ENCODE data around the gene CTSA. TPM values are rescaled to one million over a fixed set of nuclear protein-coding genes. Genes with fewer than 3 reads are reported as not detected.

CTSA gene
- 94.6 and 108 TPM in 2 replicates for total RNA-seq

DNA sequence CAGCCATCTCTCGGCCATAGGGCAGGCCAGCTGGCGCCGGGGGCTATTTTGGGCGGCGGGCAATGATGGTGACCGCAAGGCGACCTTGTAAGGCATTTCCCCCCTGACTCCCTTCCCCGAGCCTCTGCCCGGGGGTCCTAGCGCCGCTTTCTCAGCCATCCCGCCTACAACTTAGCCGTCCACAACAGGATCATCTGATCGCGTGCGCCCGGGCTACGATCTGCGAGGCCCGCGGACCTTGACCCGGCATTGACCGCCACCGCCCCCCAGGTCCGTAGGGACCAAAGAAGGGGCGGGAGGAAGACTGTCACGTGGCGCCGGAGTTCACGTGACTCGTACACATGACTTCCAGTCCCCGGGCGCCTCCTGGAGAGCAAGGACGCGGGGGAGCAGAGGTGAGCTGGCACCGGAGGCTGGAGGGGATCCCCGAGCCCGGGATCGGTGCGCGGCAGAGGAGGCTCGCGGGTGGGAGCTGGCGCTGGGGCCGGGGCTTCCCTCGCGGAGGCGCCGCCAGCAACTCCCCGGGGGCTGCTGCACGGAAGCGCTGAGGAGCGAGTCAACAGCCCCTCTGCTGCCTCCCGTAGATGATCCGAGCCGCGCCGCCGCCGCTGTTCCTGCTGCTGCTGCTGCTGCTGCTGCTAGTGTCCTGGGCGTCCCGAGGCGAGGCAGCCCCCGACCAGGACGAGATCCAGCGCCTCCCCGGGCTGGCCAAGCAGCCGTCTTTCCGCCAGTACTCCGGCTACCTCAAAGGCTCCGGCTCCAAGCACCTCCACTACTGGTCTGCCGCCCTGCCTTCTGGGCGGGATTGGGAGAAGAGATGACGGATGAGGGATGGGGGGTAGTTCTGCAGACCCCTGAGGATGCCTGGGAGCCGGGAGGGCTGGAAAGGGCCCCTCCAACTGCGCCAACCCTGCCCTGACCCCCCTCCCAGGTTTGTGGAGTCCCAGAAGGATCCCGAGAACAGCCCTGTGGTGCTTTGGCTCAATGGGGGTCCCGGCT is at the start of gene CTSA, which contains the start of gene NEURL2:
CTSA (plus strand) TSS at position 351 of the 999 bp plus-strand sequence; CDS start at position 585, 234 bp downstream.
NEURL2 (minus strand) TSS at position 224 of the 999 bp plus-strand sequence; CDS start at position 7, 217 bp downstream.

GRCh38 chr20:45857114-45857881 is 33.8 kb upstream of the CTSA start, which contains the start of the genes ACOT8 and ZSWIM3:
Gene ACOT8 (minus strand): TSS chr20:45857392. CDS start chr20:45857315, 77 bp downstream.
Gene ZSWIM3 (plus strand): TSS chr20:45857614. CDS start chr20:45857826, 212 bp downstream.

DNA sequence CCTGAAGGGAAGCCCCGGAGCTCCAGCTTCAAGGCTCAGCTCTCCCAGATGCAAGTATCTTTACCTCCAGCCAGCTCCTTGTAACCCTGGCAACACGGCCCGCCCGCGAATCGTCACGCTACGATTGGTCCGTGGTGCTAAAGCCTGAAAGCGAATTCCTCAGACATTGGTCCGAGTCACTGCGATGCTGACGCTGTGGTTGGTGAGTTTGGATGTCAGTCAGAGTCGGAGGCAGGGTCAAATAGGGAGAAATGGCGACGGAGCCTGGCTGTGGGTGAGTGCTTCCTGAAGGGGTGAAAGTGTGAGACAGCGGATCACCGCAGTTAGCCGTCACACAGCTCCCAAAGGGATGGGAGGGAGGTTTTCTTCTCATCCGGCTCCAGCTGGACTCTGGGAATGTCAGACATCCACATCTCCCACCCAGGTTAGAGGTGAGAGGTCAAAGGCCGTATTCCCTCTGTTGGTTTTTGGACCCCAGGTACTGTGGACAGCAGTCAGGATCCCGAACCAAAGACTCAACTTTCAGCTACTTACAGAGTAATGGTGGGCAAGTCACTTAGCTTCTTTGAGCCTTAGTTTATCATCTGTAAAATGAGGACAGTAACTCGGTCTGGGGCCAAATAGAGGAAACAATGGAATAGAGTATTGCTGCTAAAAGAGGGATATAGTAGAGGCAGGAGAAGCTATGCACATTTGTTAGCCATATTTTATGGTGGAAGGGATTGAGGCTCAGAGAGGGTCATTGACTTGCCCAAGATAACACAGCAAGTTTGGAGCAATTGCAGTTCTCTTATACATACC is 9.9 kb upstream of the CTSA start, which contains the start of gene ZSWIM1:
ZSWIM1 (plus strand) TSS at position 240 of the 801 bp plus-strand sequence. CDS start 1,366 bp downstream, outside the sequence.

DNA sequence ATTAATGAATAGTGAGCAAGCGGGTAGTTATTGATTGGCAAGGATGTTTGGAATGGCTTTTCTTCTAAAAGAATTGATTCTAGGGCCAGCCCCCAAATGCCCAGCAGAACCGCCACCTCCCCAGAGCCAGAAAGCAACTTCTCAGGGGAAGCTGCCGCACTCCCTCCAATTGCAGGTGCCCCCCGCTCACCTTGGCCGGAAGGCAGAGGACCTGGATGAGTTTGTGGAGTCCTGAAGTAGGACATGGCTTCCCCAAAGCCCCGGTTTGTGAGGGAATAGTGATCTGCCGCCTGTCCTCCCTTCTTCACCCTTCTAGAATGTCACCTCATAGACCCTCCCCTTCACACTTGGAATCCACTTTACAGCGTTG is 3.8 kb upstream of the CTSA start, which contains the start of gene SPATA25:
SPATA25 (minus strand) TSS at position 277 of the 370 bp plus-strand sequence; CDS start at position 245, 32 bp downstream.

GRCh38 chr20:45911486-45912343 is 20.6 kb downstream of the CTSA start, which contains the start of gene PLTP:
Gene PLTP (minus strand): TSS chr20:45912155. CDS start chr20:45911452, 703 bp downstream.

GRCh38 chr20:45934586-45935415 is 43.7 kb downstream of the CTSA start, which contains the start of gene PCIF1:
Gene PCIF1 (plus strand): TSS chr20:45934683. CDS start chr20:45939000, 4,317 bp downstream.

Other genes with a start within 250 kb of the CTSA start
- gene WFDC11, start 221.1 kb upstream of the CTSA start, total RNA-seq = not detected in 2 replicates
- not detected in 2 replicates for gene WFDC13, start 189.3 kb upstream of the CTSA start, total RNA-seq
- not detected in 2 replicates for gene WFDC10B, start 186.3 kb upstream of the CTSA start, total RNA-seq
- gene SPINT4, start 169.0 kb upstream of the CTSA start, total RNA-seq = not detected in 2 replicates
- 0.89 TPM in 1 of 2 replicates, not detected in the other for gene WFDC3, start 99.5 kb upstream of the CTSA start, total RNA-seq
- 10.7 and 13.4 TPM in 2 replicates for gene DNTTIP1, start 99.4 kb upstream of the CTSA start, total RNA-seq
- gene UBE2C, start 78.7 kb upstream of the CTSA start, total RNA-seq = 2.1 and 11.3 TPM in 2 replicates
- gene TNNC2, start 64.0 kb upstream of the CTSA start, total RNA-seq = not detected in 2 replicates
- 33.3 and 34.7 TPM in 2 replicates for gene SNX21, start 57.5 kb upstream of the CTSA start, total RNA-seq
- 23.4 and 43.1 TPM in 2 replicates for gene ACOT8, start 33.9 kb upstream of the CTSA start, total RNA-seq
- 6.0 and 8.6 TPM in 2 replicates for gene ZSWIM3, start 33.7 kb upstream of the CTSA start, total RNA-seq
- gene ZSWIM1, start 10.1 kb upstream of the CTSA start, total RNA-seq = 2.7 and 4.1 TPM in 2 replicates
- gene SPATA25, start 3.7 kb upstream of the CTSA start, total RNA-seq = 1.1 and 2.1 TPM in 2 replicates
- 3.3 and 7.1 TPM in 2 replicates for gene NEURL2, start 127 bp upstream of the CTSA start, total RNA-seq
- 17.8 and 27.7 TPM in 2 replicates for gene PLTP, start 20.8 kb downstream of the CTSA start, total RNA-seq
- gene PCIF1, start 43.3 kb downstream of the CTSA start, total RNA-seq = 6.2 and 8.4 TPM in 2 replicates
- 12.2 and 16.2 TPM in 2 replicates for gene ZNF335, start 80.9 kb downstream of the CTSA start, total RNA-seq
- 0.30 and 3.1 TPM in 2 replicates for gene MMP9, start 117.6 kb downstream of the CTSA start, total RNA-seq
- gene SLC12A5, start 137.9 kb downstream of the CTSA start, total RNA-seq = 0.30 and 1.3 TPM in 2 replicates
- gene NCOA5, start 198.6 kb downstream of the CTSA start, total RNA-seq = 6.5 and 12.0 TPM in 2 replicates
- gene CD40, start 227.0 kb downstream of the CTSA start, total RNA-seq = 2.0 and 3.9 TPM in 2 replicates

All from smooth muscle cell of the umbilical artery (primary cell).